Bronchial epithelial cell (primary cell): Measurements from ENCODE around the gene NIPAL3. TPM values are rescaled to one million over a fixed set of nuclear protein-coding genes. Genes with fewer than 3 reads are reported as not detected.
A peak's percentile ranks its signal among the peaks of the same experiment; 100 is the strongest.
"Not testable (repeated sequence)": the region's sequence is repeated elsewhere in the genome, so short reads cannot be mapped to it uniquely, and the experiment has no call there.

ENCODE experiments used
- DNase-seq: peaks from one replicate; pipeline ENCODE4 v3.0.0-alpha.2; 2010; ENCODE audit warnings: low read depth
- FAIRE-seq: peaks from 2 replicates; lab custom pipeline; 2011; peaks lifted over from hg19 to GRCh38; lab: Jason Lieb, UNC
- H3K27me3 ChIP-seq: 2 replicates; pipeline ENCODE4 v1.5.1; 2011; ENCODE audit warnings: low read length; ENCODE audit not compliant: control insufficient read depth, insufficient read depth
- H3K36me3 ChIP-seq: 2 replicates; pipeline ENCODE4 v1.5.1; 2011; ENCODE audit warnings: low read length; ENCODE audit not compliant: control insufficient read depth, insufficient read depth
- H3K4me3 ChIP-seq: 2 replicates; pipeline ENCODE4 v1.5.1; 2011; ENCODE audit warnings: mild to moderate bottlenecking, low read depth, low read length, control low read depth
- total RNA-seq: library from RNA; depleted of rRNA; stranded (reverse); fragments of >200 nt; gene quantifications from 2 replicates; pipeline ENCODE4 v1.2.1, GENCODE V29; 2014
- TF ChIP-seq, protein P1 (sequence below): IDR thresholded peaks from 2 replicates; pipeline ENCODE4 v1.5.1; 2011; ENCODE audit warnings: mild to moderate bottlenecking, moderate library complexity, low read length, control low read depth, inconsistent platforms; ENCODE audit not compliant: insufficient read depth, severe bottlenecking

The NIPAL3 gene
- total RNA-seq, 1 donor from 2014 or later = 35.8 TPM

GRCh38 chr1:24457866-24458265 is 42.3 kb downstream of the NIPAL3 start:
- H3K27me3 ChIP-seq = no peaks in the 10 kb centered on the region
- TF ChIP-seq, protein P1, sequence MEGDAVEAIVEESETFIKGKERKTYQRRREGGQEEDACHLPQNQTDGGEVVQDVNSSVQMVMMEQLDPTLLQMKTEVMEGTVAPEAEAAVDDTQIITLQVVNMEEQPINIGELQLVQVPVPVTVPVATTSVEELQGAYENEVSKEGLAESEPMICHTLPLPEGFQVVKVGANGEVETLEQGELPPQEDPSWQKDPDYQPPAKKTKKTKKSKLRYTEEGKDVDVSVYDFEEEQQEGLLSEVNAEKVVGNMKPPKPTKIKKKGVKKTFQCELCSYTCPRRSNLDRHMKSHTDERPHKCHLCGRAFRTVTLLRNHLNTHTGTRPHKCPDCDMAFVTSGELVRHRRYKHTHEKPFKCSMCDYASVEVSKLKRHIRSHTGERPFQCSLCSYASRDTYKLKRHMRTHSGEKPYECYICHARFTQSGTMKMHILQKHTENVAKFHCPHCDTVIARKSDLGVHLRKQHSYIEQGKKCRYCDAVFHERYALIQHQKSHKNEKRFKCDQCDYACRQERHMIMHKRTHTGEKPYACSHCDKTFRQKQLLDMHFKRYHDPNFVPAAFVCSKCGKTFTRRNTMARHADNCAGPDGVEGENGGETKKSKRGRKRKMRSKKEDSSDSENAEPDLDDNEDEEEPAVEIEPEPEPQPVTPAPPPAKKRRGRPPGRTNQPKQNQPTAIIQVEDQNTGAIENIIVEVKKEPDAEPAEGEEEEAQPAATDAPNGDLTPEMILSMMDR = no peak
- peaks cover 19% of the 10 kb centered on the region for H3K36me3 ChIP-seq
- FAIRE-seq = no peak
- no peak for DNase-seq
- H3K4me3 ChIP-seq = no peak overlapping the region

- DNase-seq (no peak), FAIRE-seq (peak; percentile 80)
- Histone ChIP-seq H3K27me3 (no peaks in the 10 kb centered on the region), H3K4me3 (no peak overlapping the region), H3K36me3 (peaks cover 15% of the 10 kb centered on the region)
- TF ChIP-seq, protein P1 = no peak
Observed at GRCh38 chr1:24459551-24460266, 44.1 kb downstream of the NIPAL3 start.

GRCh38 chr1:24462128-24462527 is 46.5 kb downstream of the NIPAL3 start:
- peaks cover 15% of the 10 kb centered on the region for H3K36me3 ChIP-seq
- DNase-seq = peak; percentile 79
- H3K27me3 ChIP-seq, FAIRE-seq, H3K4me3 ChIP-seq: not testable (repeated sequence)

DNA sequence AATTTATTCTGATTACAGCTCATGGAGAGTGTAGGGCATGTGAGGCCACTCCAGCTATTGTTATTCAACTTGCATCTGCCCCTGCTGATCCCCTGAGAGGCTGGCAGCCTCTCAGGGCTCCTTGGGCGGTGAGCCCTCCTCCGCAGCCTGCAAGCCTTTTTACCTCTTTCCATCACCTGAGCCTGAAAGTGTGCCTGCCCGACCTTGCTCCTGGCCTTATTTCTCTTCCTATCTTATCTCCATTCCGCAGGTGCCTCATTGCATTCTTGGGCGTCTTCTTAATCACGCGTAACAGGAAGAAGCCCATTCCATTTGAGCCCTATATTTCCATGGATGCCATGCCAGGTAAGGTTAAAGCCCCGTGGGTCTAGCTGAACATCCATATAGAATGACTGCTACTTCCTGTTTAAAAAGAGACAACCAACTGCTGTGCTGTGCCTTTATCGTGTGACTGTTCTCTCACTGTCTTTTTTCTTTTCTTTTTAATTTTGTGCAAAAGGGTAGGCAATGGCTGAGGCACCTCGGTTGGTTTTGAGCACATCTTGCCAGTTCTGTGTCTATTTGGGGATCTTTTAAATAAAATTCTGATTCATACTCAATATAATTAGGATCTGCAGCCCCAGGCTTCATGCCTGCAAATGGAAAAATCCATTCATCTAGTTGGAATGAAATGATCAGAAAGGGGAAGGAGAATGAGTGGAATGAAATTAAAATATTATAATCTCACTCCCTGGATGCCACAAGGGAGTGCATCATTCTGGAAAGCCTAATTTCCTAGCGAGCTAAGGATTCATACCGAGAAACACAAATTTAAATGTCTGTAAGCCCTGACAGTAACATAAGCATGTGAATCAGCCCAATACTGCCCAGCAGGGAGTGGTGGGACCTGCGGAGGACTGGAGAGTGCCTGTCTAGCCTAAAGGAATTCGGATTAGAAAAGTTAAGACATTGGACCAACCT is 48.5 kb downstream of the NIPAL3 start:
- peaks cover 11% of the 10 kb centered on the region for H3K36me3 ChIP-seq

GRCh38 chr1:24465099-24465498 is 49.5 kb downstream of the NIPAL3 start:
- H3K27me3 ChIP-seq = no peaks in the 10 kb centered on the region
- H3K4me3 ChIP-seq = no peak overlapping the region
- FAIRE-seq = no peak
- TF ChIP-seq, protein P1 = no peak
- peaks cover 5% of the 10 kb centered on the region for H3K36me3 ChIP-seq
- no peak for DNase-seq

More for the DNA sequence above, 48.5 kb downstream of the NIPAL3 start:
- FAIRE-seq = no peak
- Histone ChIP-seq H3K27me3 (no peaks in the 10 kb centered on the region), H3K4me3 (no peak overlapping the region)
- no peak for DNase-seq
- TF ChIP-seq, protein P1 = no peak

GRCh38 chr1:24465638-24466037 is 50.0 kb downstream of the NIPAL3 start:
- no peaks in the 10 kb centered on the region for H3K27me3 ChIP-seq
- FAIRE-seq (no peak), DNase-seq (no peak)
- H3K4me3 ChIP-seq = no peak overlapping the region
- TF ChIP-seq, protein P1 = no peak
- H3K36me3 ChIP-seq = peaks cover 3% of the 10 kb centered on the region
